Neutrophil (primary cell): ENCODE data around the gene GTF2H1.
A peak's percentile ranks its signal among the peaks of the same experiment; 100 is the strongest.

ENCODE experiments used
- H3K27ac ChIP-seq: fragments of 200-600 bp; sonication (generic); 2 replicates; pipeline ENCODE4 v1.5.1; 2016; ENCODE audit warnings: mild to moderate bottlenecking, moderate library complexity
- H3K27me3 ChIP-seq: fragments of 200-600 bp; sonication (generic); 2 replicates; pipeline ENCODE4 v1.6.0; 2016; ENCODE audit warnings: mild to moderate bottlenecking
- H3K36me3 ChIP-seq: fragments of 200-600 bp; sonication (generic); 2 replicates; pipeline ENCODE4 v1.5.1; 2017
- H3K4me1 ChIP-seq, 2 experiments: fragments of 200-600 bp in 1 of 2; sonication (generic) in 1 of 2; 1 replicate in 1 of 2; 2 replicates in 1 of 2; pipeline versions ENCODE4 v1.5.1 to v1.6.1; 2013 to 2016; ENCODE audit warnings: low read depth in 1 of 2, low read length in 1 of 2, mild to moderate bottlenecking in 1 of 2, moderate library complexity in 1 of 2; ENCODE audit not compliant: control insufficient read depth in 1 of 2, insufficient read depth in 1 of 2
- H3K4me3 ChIP-seq, 2 experiments: fragments of 200-600 bp in 1 of 2; sonication (generic) in 1 of 2; 1 replicate in 1 of 2; 2 replicates in 1 of 2; pipeline ENCODE4 v1.5.1; 2013 to 2016; ENCODE audit warnings: low read depth in 1 of 2, low read length in 1 of 2, mild to moderate bottlenecking in 1 of 2, moderate library complexity in 1 of 2
- H3K9me3 ChIP-seq: fragments of 200-600 bp; sonication (generic); 2 replicates; pipeline ENCODE4 v1.5.1; 2016
- TF ChIP-seq, protein P1 (sequence below): fragments of 200-600 bp; sonication (generic); IDR thresholded peaks from 2 replicates; pipeline ENCODE4 v1.5.1; 2016; ENCODE audit warnings: antibody characterized with exemption

Gene GTF2H1

DNA sequence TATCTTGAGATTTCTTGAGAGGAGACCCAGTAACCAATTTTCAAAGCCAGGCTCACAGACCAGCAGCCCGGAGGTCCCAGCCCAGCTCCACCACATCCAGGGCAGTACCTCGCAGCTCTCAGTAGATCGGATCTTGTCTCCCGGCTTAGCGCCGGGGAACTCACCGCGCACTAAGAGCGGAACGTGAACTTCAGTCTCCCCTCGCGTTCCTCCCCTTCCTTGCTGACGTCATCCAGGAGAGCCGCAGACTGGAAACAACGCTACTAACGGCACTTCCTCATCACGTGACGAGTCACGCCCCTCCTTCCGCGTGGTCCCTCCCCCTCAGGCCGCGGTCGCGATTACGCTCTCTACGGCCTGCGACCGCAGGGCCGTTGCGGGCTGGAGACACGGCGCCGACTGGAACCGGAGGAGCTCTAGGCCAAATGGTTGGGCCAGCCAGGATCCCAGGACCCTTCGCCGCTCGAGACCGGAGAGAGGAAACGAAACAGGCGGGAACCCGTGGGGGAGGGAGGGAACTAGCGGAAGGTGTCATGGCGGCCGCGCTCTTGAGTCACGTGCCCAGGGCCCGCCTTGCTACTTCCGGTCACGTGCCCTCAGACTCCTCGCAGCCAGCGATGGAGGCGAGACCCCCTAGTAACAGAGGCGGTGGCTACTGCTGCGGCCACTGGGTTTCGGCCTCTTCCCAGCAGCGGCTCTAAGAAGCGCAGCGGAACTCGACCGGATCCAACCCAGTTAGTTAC lies at the start of gene GTF2H1, which contains the start of gene HPS5:
TSS of gene GTF2H1 (plus strand) at position 599 of the 743 bp plus-strand sequence. CDS start 10,508 bp downstream, outside the sequence.
TSS of gene HPS5 (minus strand) at position 172 of the 743 bp plus-strand sequence. CDS start 4,282 bp downstream, outside the sequence.
- TF ChIP-seq, protein P1, sequence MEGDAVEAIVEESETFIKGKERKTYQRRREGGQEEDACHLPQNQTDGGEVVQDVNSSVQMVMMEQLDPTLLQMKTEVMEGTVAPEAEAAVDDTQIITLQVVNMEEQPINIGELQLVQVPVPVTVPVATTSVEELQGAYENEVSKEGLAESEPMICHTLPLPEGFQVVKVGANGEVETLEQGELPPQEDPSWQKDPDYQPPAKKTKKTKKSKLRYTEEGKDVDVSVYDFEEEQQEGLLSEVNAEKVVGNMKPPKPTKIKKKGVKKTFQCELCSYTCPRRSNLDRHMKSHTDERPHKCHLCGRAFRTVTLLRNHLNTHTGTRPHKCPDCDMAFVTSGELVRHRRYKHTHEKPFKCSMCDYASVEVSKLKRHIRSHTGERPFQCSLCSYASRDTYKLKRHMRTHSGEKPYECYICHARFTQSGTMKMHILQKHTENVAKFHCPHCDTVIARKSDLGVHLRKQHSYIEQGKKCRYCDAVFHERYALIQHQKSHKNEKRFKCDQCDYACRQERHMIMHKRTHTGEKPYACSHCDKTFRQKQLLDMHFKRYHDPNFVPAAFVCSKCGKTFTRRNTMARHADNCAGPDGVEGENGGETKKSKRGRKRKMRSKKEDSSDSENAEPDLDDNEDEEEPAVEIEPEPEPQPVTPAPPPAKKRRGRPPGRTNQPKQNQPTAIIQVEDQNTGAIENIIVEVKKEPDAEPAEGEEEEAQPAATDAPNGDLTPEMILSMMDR: no peak
- Histone ChIP-seq H3K4me1 (peaks cover 32 to 39% of the 10 kb centered on the region in 2 experiments), H3K36me3 (peaks cover 6% of the 10 kb centered on the region), H3K27ac (peak within 1 kb of the TSS; percentile 95), H3K4me3 (peak within 1 kb of the TSS; percentile 85 to 87), H3K27me3 (no peaks in the 10 kb centered on the region), H3K9me3 (no peaks in the 10 kb centered on the region)

DNA sequence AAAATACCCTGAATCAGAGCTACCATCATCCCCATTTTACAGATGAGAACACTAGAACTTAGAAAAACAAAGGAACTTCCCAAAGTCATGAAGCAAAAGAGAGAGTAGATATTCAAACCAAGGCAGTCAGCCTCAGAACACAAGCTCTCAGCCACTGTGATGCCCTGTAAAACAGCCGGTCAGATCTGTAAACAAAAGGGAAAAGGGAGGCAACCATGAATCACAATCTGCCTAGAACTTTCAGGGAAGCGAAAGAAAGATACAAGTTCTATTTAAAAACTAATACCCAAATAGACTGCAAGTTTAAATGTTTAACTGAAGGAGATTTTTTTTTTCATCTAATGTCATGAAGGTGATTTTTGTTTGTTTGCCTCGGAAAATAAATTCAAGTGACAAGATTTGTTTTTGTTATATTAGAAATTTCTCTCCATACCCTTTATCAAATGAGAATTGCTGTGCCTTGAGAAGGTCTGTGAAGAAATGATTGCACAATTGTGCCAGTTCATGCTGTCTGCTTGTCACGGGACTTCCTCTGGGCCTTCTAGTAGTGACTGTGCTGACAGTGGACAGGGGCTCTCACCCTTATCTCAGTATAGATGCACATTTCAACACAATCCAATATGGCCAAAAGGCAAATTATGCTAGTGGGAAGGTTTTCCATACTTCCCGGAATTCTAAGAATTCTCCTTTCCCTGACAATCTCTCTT lies 44.6 kb upstream of the GTF2H1 start:
- peaks cover 0 to 4% of the 10 kb centered on the region in 2 experiments for H3K4me1 ChIP-seq
- H3K27me3 ChIP-seq: no peaks in the 10 kb centered on the region
- peak overlapping the region; percentile 12 for H3K27ac ChIP-seq
- no peaks in the 10 kb centered on the region for H3K9me3 ChIP-seq
- peaks cover 36% of the 10 kb centered on the region for H3K36me3 ChIP-seq
- TF ChIP-seq, protein P1: no peak
- no peak overlapping the region for H3K4me3 ChIP-seq

DNA sequence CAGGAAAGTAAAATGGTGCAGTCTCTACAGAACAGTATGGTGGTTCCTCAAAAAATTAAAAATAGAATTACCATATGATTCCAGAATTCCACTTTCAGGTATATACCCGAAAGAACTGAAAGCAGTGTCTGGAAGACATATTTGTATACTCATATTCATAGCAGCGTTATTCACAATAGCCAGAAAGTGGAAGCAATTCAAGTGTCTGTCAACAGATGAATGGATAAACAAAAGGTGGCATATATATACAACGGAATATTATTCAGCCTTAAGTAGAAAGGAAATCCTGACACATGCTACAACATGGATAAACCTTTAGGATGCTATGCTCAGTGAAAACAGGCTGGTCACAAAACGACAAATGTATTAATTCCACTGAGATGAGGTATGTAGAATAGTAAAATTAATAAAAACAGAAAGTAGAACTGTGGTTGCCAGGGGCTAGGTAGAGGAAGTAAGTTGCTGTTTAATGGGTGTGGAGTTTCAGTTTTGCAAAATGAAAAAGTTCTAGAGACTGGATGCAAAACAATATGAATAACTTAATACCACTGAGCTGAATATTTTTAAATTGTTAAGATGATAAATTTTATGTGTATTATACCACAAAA lies 41.8 kb upstream of the GTF2H1 start:
- Histone ChIP-seq H3K27ac (no peak overlapping the region), H3K4me3 (no peak overlapping the region), H3K27me3 (no peaks in the 10 kb centered on the region), H3K4me1 (peaks cover 0 to 4% of the 10 kb centered on the region in 2 experiments), H3K9me3 (no peaks in the 10 kb centered on the region), H3K36me3 (peaks cover 61% of the 10 kb centered on the region)
- TF ChIP-seq, protein P1: no peak

DNA sequence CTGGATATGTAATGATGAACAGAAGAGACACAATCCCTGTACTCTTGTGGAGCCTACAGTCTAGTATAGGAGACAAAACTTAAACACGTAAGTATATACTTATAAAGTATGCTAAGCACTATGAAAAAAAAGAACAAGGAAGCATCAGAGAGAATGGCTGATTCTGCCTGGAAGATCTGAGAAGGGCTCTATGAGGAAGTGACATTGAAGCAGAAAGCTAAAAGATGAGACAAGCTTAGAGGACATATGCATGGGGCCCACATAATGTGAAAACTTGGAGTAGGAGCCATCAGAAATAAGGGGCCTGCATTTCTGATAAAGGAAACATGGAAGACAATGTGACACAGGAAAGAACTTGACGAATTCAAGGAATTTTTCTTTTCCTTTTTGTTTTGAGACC lies 39.7 kb upstream of the GTF2H1 start:
- no peak overlapping the region for H3K27ac ChIP-seq
- H3K36me3 ChIP-seq: peaks cover 82% of the 10 kb centered on the region
- TF ChIP-seq, protein P1: no peak
- H3K4me3 ChIP-seq: no peak overlapping the region
- no peaks in the 10 kb centered on the region for H3K9me3 ChIP-seq
- peaks cover 0 to 4% of the 10 kb centered on the region in 2 experiments for H3K4me1 ChIP-seq
- no peaks in the 10 kb centered on the region for H3K27me3 ChIP-seq

DNA sequence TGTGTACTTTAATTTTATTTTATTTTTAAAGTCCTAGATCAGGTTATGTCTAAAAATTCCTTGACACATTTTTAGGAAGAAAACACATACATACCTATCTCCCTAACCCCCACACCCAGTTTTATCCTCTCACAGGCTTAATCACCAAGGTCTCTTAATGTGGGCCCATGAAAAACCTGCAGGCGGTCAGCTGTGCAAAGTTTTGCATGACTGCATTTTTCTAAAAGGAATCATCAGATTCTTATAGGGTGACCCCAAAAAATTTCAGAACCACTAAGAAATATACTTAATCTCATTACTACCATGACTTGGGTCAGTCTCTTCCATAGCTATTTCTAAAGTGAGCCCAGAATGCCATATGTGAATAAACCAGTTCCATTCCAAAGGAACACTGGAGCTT lies 36.5 kb upstream of the GTF2H1 start:
- no peaks in the 10 kb centered on the region for H3K9me3 ChIP-seq
- no peak overlapping the region for H3K4me3 ChIP-seq
- H3K36me3 ChIP-seq: peaks cover 92% of the 10 kb centered on the region
- TF ChIP-seq, protein P1: no peak
- H3K27ac ChIP-seq: no peak overlapping the region
- H3K27me3 ChIP-seq: no peaks in the 10 kb centered on the region
- no peaks in the 10 kb centered on the region for H3K4me1 ChIP-seq
